Uterus (tissue), 2 donors: ENCODE measurements around the gene DNAI1.

Source experiments
- POLR2A ChIP-seq, 2 donors: fragments of 450-650 bp; IDR thresholded peaks; one replicate each; pipeline ENCODE4 v1.6.1; 2016; ENCODE audit warnings: antibody characterized with exemption in 2 of 2, mild to moderate bottlenecking in 1 of 2, moderate library complexity in 1 of 2
- TF ChIP-seq, protein P1 (sequence below), 4 experiments: fragments of 200-600 bp in 2 of 4; fragments of 450-650 bp in 2 of 4; sonication (generic) in 2 of 4; IDR thresholded peaks; one replicate each; pipeline ENCODE4 v1.5.1; 2016 to 2019; ENCODE audit warnings: antibody characterized with exemption in 4 of 4, mild to moderate bottlenecking in 2 of 4, moderate library complexity in 1 of 4

DNA sequence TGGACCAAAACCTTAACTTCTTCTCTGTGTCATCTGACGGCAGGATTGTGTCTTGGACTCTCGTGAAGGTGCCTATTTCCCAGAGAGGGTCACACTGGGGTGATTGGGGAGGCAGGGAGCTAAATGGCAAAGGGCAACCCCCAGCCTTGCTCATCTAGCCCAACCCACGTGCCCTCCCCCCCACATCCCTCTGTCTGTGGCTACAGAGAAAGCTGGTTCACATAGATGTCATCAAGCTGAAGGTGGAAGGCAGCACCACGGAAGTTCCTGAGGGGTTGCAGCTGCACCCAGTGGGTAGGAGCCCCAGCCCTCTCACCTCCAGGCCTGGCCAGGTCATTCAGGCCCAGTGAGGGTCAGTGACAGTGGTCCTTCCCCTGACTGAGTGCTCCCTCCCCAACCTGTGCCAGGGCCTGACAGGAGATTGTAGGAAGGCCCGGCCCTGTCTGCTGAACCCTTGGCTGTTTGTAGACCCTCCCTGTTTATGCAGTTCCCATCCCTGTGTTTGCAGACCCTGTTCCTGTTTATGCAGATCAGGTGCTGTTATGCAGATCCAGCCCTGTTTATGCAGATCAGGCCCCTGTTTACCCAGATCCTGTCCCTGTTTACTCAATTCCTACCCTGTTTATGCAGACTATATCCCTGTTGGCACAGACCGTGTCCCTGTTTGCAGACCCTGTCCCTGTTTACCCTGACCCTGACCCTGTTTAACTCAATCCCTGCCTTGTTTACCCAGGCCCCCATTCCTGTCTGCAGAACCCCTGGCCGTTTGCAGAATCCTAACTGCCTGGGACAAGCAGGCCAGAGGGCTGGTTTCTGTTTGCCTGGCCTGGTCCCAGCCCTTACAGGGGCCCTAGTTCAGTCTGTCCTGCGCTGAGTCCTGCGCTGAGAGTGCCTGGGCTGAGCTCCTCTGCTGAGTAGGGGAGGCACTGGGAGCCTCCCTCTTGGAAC is 53.8 kb downstream of the DNAI1 start:
- TF ChIP-seq, protein P1, sequence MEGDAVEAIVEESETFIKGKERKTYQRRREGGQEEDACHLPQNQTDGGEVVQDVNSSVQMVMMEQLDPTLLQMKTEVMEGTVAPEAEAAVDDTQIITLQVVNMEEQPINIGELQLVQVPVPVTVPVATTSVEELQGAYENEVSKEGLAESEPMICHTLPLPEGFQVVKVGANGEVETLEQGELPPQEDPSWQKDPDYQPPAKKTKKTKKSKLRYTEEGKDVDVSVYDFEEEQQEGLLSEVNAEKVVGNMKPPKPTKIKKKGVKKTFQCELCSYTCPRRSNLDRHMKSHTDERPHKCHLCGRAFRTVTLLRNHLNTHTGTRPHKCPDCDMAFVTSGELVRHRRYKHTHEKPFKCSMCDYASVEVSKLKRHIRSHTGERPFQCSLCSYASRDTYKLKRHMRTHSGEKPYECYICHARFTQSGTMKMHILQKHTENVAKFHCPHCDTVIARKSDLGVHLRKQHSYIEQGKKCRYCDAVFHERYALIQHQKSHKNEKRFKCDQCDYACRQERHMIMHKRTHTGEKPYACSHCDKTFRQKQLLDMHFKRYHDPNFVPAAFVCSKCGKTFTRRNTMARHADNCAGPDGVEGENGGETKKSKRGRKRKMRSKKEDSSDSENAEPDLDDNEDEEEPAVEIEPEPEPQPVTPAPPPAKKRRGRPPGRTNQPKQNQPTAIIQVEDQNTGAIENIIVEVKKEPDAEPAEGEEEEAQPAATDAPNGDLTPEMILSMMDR (IDR thresholded peaks at IDR 0.05), result no peak
- no peak for TF ChIP-seq POLR2A (IDR thresholded peaks at IDR 0.05)
